ENCODE results near the gene TP53. TPM values are rescaled to one million over a fixed set of nuclear protein-coding genes. Genes with fewer than 3 reads are reported as not detected.

Gene TP53
- total and polyA plus RNA-seq, 10 of the 15 experiments (the other 5 are each of a cell fraction or from before 2014, with no cell fraction given): 35.6 to 162 (median 75.9) TPM

DNA sequence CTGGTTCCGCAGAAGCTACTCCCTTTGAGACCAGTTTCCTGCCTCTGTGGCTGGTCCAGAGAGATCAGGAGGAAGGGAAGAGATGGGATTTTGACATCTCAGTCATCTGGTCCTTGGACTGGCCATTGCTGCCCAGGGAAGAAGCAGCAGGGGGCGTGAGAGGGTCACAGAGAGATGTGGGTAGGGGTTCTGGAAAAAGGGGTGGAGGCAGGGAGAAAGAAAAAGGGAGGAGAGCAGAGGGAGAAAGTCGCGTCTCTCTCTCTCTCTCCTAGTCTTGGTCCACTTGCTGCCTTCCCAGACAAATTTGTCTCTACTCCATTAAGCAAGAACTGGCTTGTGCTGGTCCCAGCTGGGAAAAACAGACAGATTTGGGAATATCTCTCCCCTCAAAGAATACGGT lies 52.9 kb downstream of the TP53 start:
- in situ Hi-C loops (cut with MboI): no loop called here
- no peaks in the 10 kb centered on the region for H3K79me2 ChIP-seq (ENCODE audit: control insufficient read depth, insufficient read depth, low read length)
- no peak overlapping the region for H3K27ac ChIP-seq (ENCODE audit: control insufficient read depth, insufficient read depth)
- H3K36me3 ChIP-seq (ENCODE audit: control insufficient read depth in 2 of 2, insufficient read depth in 2 of 2, low read length in 1 of 2): no peaks in the 10 kb centered on the region
- no peaks in the 10 kb centered on the region for H3K4me1 ChIP-seq (ENCODE audit: control insufficient read depth, insufficient read depth, low read length)
- ATAC-seq (no peak), FAIRE-seq (no peak), DNase-seq (ENCODE audit: low read depth, low spot score) (no peak)
- CTCF ChIA-PET: interaction anchor here (1.0 to 8.2 kb wide), 4 partner anchors 25 to 53 kb away, joined by 3 to 128 read pairs (median 4); partner anchors contain the start of genes MPDU1, TP53 and WRAP53
- WGBS (ENCODE audit: insufficient coverage, insufficient replicate concordance, low lambda C conversion rate, missing lambda C conversion rate): 32% methylated on average over 5 of the region's 5 CpGs
- H3K4me2 ChIP-seq (ENCODE audit: control insufficient read depth, insufficient read depth): no peak overlapping the region
- no peak overlapping the region for H3K4me3 ChIP-seq
- SMC1A ChIA-PET (ENCODE audit: uncharacterized antibody, unreplicated experiment): interaction anchor here (2.3 kb wide), 1 partner anchor 54 kb away, joined by 13 read pairs; the partner anchor contains the start of genes TP53 and WRAP53
- H4K20me1 ChIP-seq (ENCODE audit: control insufficient read depth, insufficient read depth): no peaks in the 10 kb centered on the region
- H3K9me3 ChIP-seq (replicated peaks; ENCODE audit: control insufficient read depth, insufficient read depth, low read length): no peaks in the 10 kb centered on the region
- H3K27me3 ChIP-seq (replicated peaks in 1 of 2; ENCODE audit: control insufficient read depth in 2 of 2, insufficient read depth in 2 of 2, low read length in 1 of 2): no peaks in the 10 kb centered on the region
- RAD21 ChIA-PET (ENCODE audit: unreplicated experiment): interaction anchor here (2.3 kb wide), 1 partner anchor 53 kb away, joined by 16 read pairs; the partner anchor contains the start of genes TP53 and WRAP53
- POLR2A ChIA-PET: interaction anchor here (1.3 to 3.9 kb wide), 2 partner anchors 9 to 53 kb away, joined by 3 to 22 read pairs; partner anchors contain the start of genes TP53 and WRAP53
- no peak overlapping the region for H3K9ac ChIP-seq (ENCODE audit: control insufficient read depth, insufficient read depth, low read length)
- intact Hi-C loops (cut with micrococcal nuclease; ENCODE audit: unreplicated experiment): loop anchor here (5.0 kb wide), 1 partner anchor 43 kb away; no protein-coding TSS in a partner anchor
- no TSS peak for BruUV-seq (replicated peaks)
- TF ChIP-seq CTCF (IDR thresholded peaks at IDR 0.05 in 2 of 3, conservative IDR thresholded peaks at IDR 0.05 in 1 of 3; ENCODE audit: control insufficient read depth in 2 of 3, extremely low read depth in 1 of 3, insufficient read depth in 1 of 3, low read depth in 3 of 3, low read length in 3 of 3) (peak; percentile 23 to 46 (median 33); a peak in 5 of 6 replicates), CREM (IDR thresholded peaks at IDR 0.05; ENCODE audit: low read depth) (no peak), RAD21 (IDR thresholded peaks at IDR 0.05; ENCODE audit: insufficient read depth, low read depth, low read length) (peak; percentile 47; the same call in 1 of the 2 replicates)
- no peak overlapping the region for H2AFZ ChIP-seq (ENCODE audit: control insufficient read depth, low read depth, low read length)

Measured in GM12878 (cell line).